ENCODE results near the gene KTN1. TPM values are rescaled to one million over a fixed set of nuclear protein-coding genes. Genes with fewer than 3 reads are reported as not detected.

KTN1 gene
- total RNA-seq, 1 experiment from 2014 or later: 199 TPM

GRCh38 chr14:55621391-55621790, 41.4 kb downstream of the KTN1 start:
- intact Hi-C loops (cut with micrococcal nuclease; ENCODE audit: unreplicated experiment): no loop called here
- TF ChIP-seq EZH2 (IDR thresholded peaks at IDR 0.05; ENCODE audit: borderline replicate concordance, low read depth, low read length, poor library complexity, severe bottlenecking) (no peak), CTCF (conservative IDR thresholded peaks at IDR 0.05; ENCODE audit: low read depth, low read length) (no peak)
- BruUV-seq (replicated peaks): no TSS peak
- no peak for DNase-seq (ENCODE audit: low spot score)
- no peak overlapping the region for H3K27ac ChIP-seq (ENCODE audit: low read depth, low read length, poor library complexity, severe bottlenecking)
- no peak overlapping the region for H3K4me3 ChIP-seq (ENCODE audit: low read depth, low read length, poor library complexity, severe bottlenecking)
- peaks cover 74% of the 10 kb centered on the region for H3K36me3 ChIP-seq (ENCODE audit: insufficient read depth, low read length, poor library complexity, severe bottlenecking)
- H3K27me3 ChIP-seq (replicated peaks; ENCODE audit: insufficient read depth, low read depth, low read length, poor library complexity): no peaks in the 10 kb centered on the region
- POLR2A ChIA-PET (ENCODE audit: low non-redundant PET): no interaction called here
- peaks cover 16% of the 10 kb centered on the region for H3K9me3 ChIP-seq (ENCODE audit: low read depth, low read length, poor library complexity, severe bottlenecking)
- CTCF ChIA-PET: no interaction called here
- no peaks in the 10 kb centered on the region for H3K4me1 ChIP-seq (ENCODE audit: insufficient read depth, low read length, poor library complexity, severe bottlenecking)

- no peak overlapping the region for H3K27ac ChIP-seq (ENCODE audit: low read depth, low read length, poor library complexity, severe bottlenecking)
- no peak for DNase-seq (ENCODE audit: low spot score)
- peaks cover 53% of the 10 kb centered on the region for H3K36me3 ChIP-seq (ENCODE audit: insufficient read depth, low read length, poor library complexity, severe bottlenecking)
- H3K4me3 ChIP-seq (ENCODE audit: low read depth, low read length, poor library complexity, severe bottlenecking): no peak overlapping the region
- BruUV-seq (replicated peaks): no TSS peak
- peaks cover 7% of the 10 kb centered on the region for H3K9me3 ChIP-seq (ENCODE audit: low read depth, low read length, poor library complexity, severe bottlenecking)
- intact Hi-C loops (cut with micrococcal nuclease; ENCODE audit: unreplicated experiment): no loop called here
- TF ChIP-seq CTCF (conservative IDR thresholded peaks at IDR 0.05; ENCODE audit: low read depth, low read length): no peak
- no peaks in the 10 kb centered on the region for H3K4me1 ChIP-seq (ENCODE audit: insufficient read depth, low read length, poor library complexity, severe bottlenecking)
- CTCF ChIA-PET: no interaction called here
- H3K27me3 ChIP-seq (replicated peaks; ENCODE audit: insufficient read depth, low read depth, low read length, poor library complexity): no peaks in the 10 kb centered on the region
- POLR2A ChIA-PET (ENCODE audit: low non-redundant PET): interaction anchor here (0.6 kb wide), 1 partner anchor 770 kb away, joined by 3 read pairs; no protein-coding TSS in a partner anchor
Measured at GRCh38 chr14:55624913-55625312, 44.9 kb downstream of the KTN1 start.

- Histone ChIP-seq H3K27ac (ENCODE audit: low read depth, low read length, poor library complexity, severe bottlenecking) (no peak overlapping the region), H3K36me3 (ENCODE audit: insufficient read depth, low read length, poor library complexity, severe bottlenecking) (peaks cover 48% of the 10 kb centered on the region), H3K27me3 (replicated peaks; ENCODE audit: insufficient read depth, low read depth, low read length, poor library complexity) (no peaks in the 10 kb centered on the region), H3K9me3 (ENCODE audit: low read depth, low read length, poor library complexity, severe bottlenecking) (peaks cover 1% of the 10 kb centered on the region), H3K4me3 (ENCODE audit: low read depth, low read length, poor library complexity, severe bottlenecking) (no peak overlapping the region), H3K4me1 (ENCODE audit: insufficient read depth, low read length, poor library complexity, severe bottlenecking) (no peaks in the 10 kb centered on the region)
- ChIA-PET CTCF (no interaction called here), POLR2A (ENCODE audit: low non-redundant PET) (interaction anchor here (0.6 kb wide), 1 partner anchor 770 kb away, joined by 3 read pairs; no protein-coding TSS in a partner anchor)
- intact Hi-C loops (cut with micrococcal nuclease; ENCODE audit: unreplicated experiment): no loop called here
- BruUV-seq (replicated peaks): no TSS peak
- no peak for DNase-seq (ENCODE audit: low spot score)
- TF ChIP-seq CTCF (conservative IDR thresholded peaks at IDR 0.05; ENCODE audit: low read depth, low read length): no peak
- TF ChIP-seq EZH2 (IDR thresholded peaks at IDR 0.05; ENCODE audit: borderline replicate concordance, low read depth, low read length, poor library complexity, severe bottlenecking): no peak
Measured at GRCh38 chr14:55625481-55625880, 45.5 kb downstream of the KTN1 start.

Measured in A673 (cell line).